Right renal cortex interstitium (tissue), 3 donors: ENCODE measurements around the gene PPBP. TPM values are rescaled to one million over a fixed set of nuclear protein-coding genes. Genes with fewer than 3 reads are reported as not detected.
"Not testable (repeated sequence)": the region's sequence is repeated elsewhere in the genome, so short reads cannot be mapped to it uniquely, and the experiment has no call there.

Experiments
- DNase-seq, 3 donors: peaks; one replicate each; pipeline ENCODE4 v3.0.0-alpha.2; 2013; ENCODE audit warnings: low read depth in 3 of 3, low spot score in 2 of 3
- polyA plus RNA-seq, 3 donors: library from polyadenylated mRNA; unstranded; fragments of 120-200 nt; gene quantifications; one replicate each; pipeline ENCODE4 v1.2.1, GENCODE V29; 2013; ENCODE audit not compliant: insufficient read length in 3 of 3

Gene PPBP
- polyA plus RNA-seq, 3 donors = 27.0 to 63.5 (median 28.3) TPM

DNA sequence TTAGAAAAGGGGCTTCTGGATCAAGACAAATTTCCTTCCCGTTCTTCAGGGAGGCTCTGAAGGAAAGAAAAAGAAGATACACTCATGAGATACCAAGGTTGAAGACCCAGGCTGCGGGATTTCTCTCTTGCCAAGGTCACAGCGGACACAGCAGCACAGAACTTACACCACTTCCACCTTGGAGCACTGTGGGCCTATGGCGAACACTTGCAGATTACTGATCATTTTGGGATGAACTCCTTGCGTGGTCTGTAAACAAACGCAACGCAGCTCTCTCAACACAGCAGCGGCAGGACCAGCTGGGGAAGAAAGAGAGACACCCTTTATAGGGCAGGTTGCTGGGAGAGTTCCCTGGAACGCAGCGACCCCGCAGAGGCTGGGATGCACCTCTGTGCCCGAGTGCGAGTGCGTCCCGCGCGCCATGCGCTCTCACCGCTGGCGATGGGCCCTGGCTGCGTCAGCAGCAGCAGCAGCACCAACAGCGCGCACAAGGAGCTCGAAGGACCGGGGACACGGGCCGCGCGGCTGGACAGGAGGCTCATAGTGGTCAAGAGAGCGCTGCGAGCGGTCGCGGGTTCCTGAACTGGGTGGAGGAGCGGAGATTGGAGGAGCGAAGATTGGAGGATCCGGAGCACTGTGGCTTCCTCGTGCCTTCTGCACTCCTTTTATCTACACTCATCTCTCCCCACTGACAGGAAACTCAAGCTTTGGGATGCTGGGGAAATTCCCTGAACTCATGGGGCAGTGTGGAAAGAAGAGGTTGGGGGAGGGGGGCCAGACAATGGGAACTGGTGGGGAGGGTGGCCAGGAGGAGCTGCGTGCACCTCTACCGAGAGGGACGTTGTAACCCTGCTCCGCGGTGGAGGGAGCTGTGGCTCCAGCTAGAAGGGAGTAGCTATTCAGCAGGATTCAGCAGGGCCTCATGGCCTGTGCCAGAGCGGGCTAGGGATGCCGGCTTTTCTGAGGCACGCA, 10.3 kb upstream of the PPBP start, which contains the start of gene CXCL5:
TSS of gene CXCL5 (minus strand) at position 638 of the 972 bp plus-strand sequence. CDS start at position 542, 96 bp downstream.
- no peak for DNase-seq

DNA sequence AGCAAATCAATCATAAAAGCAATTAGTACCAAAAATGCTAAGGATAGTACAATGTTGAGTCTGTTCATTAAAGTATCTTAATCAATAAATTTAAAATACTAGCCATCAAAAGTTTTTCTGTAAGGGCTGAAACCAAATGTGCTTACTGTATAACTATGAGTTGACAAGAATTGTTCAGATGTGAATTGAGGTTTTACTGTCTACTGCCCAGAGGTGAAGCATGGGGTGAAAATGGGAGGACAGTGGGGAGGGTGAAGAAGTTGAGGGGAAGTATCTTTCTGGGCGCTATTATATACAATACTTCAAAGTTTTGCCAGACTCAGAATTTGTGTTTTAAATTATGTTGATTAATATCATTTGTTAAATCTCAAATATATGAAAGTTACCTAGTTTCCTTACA, 4.1 kb upstream of the PPBP start:
- no peak for DNase-seq

DNA sequence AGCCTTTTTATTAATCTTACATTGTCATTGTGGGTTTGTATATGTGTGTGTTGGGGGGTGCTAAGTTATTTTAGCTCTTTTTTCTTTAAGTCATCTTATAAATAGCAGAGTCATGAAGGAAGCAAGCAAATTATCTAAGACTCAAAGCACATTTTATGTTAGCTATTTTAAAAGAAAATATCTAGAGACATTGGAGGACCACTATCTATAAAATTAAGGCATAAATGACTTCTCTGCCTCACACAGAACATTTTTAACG, 3.7 kb upstream of the PPBP start:
- no peak for DNase-seq

DNA sequence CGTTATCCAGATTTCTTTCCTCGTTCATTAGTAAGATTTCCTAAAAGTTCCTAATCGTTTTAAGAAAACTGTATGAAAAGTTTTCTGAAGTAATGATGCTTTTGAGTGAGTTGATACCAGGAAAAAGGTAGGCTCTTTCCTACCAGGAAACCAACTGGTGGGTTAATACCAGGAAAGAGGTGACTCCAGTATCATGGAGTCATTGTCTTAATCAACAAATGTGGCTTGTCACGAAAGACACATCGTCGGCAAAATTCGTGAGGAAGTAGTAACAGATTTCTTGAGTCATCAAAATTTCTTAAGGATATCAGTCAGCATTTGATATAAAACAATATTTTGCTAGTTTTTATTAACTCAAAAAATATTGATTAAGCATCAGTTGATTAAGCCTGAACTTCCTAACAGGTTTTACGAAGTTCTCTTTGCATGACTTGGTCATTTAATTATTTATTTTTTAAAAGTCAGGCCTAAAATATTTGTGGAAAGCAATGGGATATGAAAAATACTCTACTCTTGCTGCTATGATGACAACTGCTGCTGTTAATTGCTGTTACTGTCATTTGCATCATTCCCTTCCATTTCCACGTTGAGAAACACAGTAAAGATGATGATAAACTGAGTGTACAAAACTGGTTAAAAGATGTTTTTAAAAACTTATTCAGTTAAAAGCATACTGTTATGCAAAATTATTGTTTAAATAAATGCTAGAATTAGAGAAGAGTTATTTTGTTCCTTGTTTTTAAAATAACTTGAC, 3.2 kb upstream of the PPBP start:
- no peak for DNase-seq

DNA sequence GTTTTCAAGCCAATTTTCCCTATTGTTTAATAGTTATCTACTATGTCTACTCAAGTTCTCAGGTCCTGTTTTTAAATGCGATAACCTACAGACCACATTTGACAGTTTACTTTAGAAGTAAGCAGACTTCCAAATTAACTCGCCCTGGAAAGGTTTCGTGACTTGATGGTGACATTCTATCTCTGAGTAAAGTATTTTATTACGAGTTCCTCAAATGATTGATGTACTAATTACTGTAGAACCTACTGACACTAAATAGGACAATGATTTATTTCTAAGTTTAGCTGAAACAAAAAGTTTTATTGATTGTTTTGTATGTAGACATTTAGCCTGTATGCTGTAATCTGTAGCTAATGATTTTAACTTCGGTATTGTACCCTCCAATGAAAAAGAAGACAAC, 1.9 kb upstream of the PPBP start:
- DNase-seq = no peak

DNA sequence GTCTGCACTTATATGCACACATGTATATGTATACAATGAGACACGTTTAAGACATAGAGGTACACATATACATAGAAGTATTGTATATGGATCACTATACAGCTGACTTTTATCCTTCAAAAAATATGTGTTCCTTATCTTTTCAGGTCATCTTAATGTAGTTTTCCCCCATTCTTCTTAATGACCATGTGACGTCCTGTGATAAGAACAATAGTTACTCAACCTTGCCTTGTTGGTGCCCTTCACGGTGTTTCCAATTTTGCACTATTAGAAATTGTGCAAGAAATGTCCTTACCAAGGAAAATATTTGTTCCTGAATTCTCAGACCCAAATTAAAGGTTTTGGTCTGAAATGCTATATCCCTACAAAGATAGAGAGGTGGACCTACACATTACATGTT, 1.0 kb upstream of the PPBP start:
- no peak for DNase-seq

DNA sequence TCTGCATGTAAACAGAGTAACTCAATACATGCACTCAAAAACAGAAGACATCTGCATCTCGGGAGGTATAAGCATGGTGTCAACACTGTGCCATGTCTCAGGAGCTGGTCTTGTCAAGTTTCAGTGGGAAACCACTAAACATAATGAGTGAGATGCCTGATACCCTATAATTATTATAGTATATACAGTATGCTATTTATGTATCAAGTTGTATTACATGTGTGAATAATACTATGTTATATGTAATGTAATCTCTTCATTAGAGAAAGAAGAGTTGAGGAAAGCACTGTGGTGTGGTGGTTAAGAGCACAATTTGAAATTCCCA, 2.5 kb downstream of the PPBP start:
- no peak for DNase-seq

DNA sequence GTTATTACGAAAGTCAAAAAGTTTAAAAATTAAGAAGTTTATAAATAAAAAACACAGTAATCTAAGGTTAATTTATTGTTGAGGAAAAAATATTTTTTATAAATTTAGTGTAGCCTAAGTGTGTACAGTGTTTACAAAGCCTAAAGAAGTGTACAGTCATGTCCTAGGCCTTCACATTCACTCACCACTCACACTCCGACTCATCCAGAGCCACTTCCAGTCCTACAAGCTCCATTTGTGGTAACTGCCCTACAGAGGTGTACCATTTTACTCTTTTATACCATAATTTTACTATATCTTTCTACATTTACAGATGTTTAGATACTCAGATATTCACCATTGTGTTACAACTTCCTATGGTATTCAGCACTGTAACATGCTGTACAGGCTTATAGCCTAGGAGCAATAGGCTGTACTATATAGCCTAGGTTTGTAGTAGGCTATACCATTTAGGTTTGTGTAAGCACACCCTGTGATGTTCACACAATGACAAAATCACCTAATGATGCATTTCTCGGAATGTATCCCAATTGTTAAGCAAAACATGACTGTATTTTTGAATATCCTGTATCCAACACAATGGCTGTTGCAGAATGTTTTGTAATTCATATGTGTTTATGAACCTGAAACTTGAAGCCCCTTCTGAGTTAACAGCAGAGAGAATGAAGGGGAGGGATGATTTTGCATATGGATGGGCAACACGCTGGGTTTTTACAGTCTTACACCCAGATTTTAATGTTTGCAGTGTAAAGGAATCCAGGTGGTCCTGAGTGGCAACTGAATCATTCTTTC, 3.1 kb downstream of the PPBP start:
- DNase-seq = no peak

DNA sequence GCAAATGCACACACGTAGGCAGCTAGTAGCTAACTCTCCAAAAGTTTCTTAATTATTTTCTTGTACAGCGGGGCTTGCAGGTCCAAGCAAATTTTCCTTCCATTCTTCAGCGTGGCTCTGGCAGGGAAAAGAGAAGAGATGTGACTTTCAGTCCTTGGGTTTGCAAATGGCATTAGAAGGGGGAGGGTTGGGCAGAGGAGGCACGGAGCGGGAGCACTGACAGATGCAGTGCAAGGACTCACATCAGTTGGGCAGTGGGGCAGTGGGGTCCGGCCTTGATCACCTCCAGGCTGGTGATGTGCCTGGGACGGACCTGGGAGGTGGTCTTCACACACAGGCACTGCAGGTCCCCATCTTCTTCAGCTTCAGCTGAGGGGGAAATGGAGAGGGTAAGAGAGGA, 6.8 kb downstream of the PPBP start:
- DNase-seq = not testable (repeated sequence)

DNA sequence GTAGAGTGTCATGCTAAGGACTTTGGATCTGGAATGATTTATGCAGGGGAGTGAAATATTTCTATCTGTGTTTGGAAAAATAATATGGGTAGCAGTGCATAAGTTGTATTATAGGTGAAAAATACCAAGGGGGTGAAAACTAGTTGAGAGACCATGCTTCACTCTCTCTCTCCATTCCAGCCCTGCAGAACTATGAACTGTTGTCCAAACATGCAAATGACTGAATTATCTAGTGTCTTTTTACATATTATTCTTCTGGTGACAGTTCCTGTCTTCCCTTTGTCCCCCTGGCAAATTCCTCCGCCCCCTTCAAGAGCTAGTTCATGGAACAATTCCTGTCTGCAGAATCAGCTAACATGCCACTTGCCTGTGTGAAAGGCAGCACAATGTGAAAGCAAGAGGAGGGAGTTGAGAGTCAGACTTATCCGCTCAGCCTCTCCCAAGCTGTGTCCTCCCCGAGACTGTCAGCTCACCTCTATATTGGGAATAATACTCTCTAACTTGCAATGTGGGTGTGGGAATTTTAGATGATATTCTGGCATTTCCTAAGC, 8.5 kb downstream of the PPBP start:
- no peak for DNase-seq

DNA sequence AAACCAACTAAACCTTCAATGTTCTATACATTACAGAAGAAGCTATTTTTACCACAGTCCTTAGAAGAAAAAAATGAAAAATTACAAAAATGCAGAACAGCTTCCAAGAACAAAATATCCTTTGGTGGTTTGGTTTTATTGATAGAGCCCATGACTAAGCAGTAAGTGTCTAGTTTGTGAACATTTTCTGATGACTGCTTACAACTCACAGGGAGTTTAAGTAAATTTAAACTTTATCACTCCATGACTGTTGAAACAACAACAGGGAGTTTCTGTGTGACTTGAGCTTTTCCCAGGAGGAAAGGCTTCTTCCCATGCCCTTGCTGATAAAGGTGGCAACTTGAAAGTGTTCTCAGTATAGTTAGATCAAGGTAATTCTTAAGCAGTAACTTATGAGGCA, 9.1 kb downstream of the PPBP start:
- no peak for DNase-seq

DNA sequence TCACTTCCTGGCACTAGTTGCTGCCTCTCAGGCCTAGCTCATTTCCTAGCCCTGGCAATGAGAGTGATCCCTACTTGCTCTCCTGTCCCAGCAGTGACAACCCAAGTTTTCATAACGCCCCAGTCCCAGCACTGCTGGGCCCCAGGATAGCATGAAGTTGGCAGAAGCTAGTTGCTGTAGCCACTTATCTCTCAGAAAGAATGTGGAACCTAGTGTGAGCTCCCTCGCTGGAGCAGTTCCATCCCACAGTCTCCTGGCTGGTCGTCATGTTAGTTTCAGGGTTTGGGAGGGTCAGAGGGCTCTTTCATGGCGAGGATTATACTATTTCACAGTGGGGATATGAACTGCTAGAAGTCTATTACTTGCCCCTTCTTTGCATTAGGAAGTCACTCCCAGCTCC, 11.3 kb downstream of the PPBP start:
- no peak for DNase-seq

DNA sequence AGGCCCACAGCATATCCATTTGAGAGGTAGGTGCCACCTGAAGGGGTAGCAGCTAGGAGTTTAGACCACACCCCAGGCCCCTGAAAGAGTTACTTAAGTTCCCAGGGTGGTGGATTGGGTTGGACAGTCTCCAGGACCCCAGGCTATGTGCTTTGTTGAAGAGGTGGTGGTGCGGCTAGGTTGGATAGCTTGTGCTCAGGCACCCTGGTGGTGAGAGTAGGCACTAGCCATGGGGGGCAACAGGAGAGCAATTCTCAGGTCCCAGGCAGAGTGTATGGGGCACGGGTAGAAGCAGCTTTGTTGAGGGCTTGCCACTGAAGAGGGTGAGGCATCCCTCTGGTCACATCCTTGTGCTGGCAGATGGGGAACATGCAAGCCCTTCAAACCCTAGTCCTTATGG, 11.8 kb downstream of the PPBP start:
- DNase-seq = no peak

DNA sequence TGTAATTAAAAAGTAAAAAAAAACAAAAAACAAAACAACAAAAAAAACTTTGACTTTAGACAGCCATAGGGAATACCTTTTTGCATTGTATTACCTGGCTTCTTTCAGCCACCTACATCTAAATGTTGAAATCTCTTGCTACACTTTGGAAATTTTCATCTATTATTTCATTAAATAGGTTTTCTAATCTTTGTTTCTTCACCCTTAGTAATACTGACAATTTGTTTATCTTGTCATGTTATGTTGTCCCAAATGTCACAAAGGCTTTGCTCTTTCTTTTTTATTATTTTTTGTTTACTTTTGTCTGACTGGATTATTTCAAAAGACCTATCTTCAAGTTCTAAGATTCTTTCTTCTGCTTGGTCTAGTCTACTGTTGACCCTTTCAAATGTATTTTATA, 13.6 kb downstream of the PPBP start:
- DNase-seq = no peak

DNA sequence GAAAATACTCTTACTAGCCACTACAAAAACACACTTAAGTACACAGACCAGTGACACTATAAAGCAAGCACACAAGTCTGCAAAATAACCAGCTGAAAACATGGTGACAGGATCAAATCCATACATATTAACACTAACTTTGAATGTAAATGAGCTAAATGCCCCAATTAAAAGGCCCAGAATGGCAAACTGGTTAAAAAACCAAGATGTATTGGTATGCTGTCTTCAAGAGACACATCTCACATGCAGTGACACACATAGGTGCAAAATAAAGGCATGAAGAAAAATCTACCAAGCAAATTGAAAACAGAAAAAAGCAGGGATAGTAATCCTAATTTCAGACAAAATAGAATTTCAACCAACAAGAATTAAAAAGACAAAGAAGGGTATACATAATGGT, 17.0 kb downstream of the PPBP start:
- no peak for DNase-seq

DNA sequence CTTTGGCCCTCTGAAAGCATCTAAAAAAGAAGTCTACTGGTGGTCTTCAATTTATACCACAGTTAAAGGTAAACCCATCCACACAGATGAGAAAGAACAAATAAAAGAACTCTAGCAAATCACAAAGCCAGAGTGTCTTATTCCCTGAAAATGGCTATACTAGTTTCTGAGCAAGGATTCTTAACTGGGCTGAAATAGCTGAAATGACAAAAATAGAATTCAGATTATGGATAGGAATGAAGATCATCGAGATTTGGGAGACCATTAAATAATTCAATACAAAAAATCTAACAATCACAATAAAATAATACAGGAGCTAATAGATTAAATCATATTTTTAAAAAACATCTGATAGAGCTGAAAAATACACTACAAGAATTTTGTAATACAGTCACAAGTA, 18.0 kb downstream of the PPBP start:
- DNase-seq = no peak

DNA sequence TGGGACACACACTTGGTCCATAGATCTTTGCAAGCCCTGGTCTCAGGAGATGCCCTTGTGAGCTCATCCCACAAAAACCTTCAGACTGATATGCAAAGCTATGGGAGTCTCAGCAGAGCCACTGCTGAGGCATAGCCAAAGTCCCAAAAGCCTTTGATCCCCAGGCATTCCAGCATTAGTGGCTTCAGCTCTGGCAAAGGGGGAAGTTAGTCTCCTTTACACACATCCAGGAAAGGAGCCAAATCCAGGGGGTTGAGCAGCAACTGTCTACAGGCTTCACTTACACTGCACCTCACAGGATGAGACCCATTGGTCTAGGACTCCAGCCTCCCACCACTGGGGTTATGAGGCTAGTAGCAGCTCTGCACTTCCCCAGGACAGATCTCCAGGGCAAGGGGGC, 20.1 kb downstream of the PPBP start:
- DNase-seq = no peak

DNA sequence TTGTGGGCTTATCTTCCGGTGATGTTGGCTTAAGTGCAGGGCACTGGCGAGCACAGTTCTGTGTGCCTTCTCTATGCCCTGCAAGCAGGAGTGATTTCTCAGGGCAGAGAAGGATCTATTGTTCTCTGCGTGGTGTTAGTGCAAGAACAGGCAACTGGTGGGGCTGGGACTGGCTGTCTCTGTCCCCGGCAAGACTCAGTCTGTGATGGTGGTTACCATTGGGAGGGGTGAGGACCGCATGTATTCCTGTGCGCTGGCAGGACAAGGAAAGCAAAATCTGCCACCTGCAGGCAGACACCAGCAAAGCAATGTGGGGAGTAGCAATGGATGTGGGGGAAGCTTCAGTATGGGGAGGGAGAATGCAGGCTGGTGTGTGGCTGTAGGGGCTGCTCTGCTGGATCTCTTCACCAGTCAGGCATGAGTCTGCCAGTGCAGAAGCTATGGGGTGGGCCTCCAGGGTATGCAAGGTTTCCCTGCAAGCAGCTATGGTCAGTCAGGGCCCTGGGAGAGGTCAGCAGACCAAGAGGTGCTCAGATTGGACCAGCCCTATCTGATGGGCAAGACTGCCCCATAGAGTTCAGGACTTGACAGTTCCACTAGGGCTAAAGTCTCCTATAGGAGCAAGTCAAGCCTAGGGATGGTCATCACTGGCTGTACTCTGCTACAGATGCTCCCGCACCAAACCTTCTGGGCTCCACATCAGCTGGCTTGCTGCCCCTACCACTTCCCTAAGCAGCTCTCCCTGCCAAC, 23.0 kb downstream of the PPBP start:
- DNase-seq = no peak

DNA sequence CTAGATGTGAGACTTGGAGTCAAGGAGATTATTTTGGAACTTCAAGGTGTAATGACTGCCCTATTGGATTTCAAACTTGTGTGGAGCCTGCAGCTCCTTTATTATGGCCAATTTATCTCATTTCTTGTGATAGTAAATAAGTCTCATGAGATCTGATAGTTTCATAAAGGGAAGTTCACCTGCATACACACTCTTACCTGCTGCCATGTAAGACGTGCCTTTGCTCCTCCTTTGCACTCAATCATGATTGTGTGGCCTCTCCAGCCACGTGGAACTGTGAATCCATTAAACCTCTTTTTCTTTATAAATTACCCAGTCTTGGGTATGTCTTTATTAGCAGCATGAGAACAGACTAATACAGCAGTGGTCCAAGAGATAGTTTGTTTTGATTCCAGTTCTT, 25.3 kb downstream of the PPBP start:
- no peak for DNase-seq

DNA sequence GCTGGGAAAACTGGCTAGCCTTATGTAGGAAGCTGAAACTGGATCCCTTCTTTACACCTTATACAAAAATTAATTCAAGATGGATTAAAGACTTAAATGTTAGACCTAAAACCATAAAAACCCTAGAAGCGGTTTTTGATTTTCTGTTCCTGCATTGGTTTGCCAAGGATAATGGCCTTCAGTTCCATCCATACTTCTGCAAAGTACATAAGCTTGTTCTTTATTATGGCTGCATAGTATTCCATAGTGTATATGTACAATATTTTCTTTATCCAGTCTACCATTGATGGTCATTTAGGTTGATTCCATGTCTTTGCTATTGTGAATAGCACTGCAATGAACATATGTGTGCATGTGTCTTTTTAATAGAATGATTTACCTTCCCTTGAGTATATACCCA, 28.9 kb downstream of the PPBP start:
- not testable (repeated sequence) for DNase-seq
